HG02798 (cell line): ENCODE results near the gene ANKRD34B.

Source experiments
- ATAC-seq: cut with Tn5 transposase; IDR thresholded peaks from one replicate; pipeline ENCODE4 v1.9.1; 2021; ENCODE audit warnings: mild to moderate bottlenecking; ENCODE audit not compliant: unreplicated experiment, poor library complexity

Gene ANKRD34B

GRCh38 chr5:80573062-80573461 is 3.0 kb upstream of the ANKRD34B start:
- ATAC-seq, result no peak

DNA sequence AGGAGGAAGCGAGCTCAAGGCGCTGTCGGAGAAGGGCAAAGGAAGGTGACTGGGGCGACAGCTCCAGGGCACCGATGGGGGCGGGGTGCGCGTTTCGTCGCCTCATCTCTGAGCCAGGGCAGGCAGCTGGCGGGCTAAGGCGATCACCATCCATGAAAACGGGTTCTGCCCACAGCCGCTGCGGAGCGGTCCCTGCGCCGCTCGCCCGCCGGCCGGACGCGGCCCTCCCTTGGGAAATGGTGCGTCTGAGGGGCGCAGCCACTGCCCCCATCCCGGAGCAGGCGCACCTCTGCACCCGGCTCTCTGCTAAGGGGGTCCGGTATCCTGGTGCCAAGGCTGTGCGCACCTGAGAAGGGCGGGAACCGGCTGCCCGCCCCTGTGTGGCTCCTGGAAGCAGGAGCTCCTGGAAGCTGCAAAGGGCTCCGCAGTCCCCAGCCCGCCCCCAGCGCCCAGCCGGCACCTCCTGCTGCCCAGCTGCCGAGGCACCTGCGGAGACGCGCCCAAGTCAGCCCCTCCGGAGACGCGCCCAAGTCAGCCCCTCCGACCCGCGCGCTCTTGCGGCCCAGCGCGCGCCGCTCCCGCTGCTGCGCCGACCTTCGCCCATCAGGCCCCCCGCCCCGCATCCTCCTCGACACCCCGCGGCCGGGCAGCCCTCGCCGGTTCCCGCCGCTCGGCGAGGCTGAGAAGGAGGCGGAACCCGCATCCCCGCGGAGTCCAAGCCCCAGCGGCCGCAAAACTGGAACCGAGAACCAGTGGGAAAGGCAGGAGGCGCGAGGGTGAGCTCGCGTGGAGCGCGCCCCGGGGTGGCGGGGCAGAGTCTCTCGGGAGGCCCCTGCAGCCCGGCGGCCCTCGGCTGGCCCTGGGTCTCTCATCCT is 757 bp downstream of the ANKRD34B start:
- ATAC-seq, result no peak

GRCh38 chr5:80568251-80568650 is 1.8 kb downstream of the ANKRD34B start:
- ATAC-seq, result no peak

DNA sequence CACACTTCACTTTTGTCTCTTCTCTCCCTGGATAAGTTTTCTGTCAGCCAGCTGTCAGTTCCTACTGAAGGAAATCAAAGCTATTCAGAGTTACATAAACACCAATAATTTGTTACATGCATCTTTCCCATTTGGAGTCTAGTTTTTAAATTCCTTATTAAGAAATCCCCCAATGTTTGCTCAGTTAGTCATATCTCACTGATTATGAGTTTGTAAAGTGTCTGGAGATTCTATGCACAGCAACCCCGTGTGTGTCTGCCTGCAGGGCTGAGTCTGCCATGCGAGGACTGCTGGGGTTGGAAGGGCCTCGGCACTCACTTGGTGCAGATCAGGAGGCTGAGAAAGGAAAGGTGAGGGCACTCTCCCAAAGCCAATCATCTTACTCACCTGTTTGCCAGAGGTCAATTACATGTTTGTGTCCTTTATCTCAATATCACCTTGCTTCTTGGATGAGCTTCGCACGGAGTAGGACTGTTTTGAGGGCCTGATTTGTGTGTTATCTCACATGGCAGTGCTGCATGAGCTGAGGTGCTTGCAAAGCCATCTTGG is 3.3 kb downstream of the ANKRD34B start:
- no peak for ATAC-seq

DNA sequence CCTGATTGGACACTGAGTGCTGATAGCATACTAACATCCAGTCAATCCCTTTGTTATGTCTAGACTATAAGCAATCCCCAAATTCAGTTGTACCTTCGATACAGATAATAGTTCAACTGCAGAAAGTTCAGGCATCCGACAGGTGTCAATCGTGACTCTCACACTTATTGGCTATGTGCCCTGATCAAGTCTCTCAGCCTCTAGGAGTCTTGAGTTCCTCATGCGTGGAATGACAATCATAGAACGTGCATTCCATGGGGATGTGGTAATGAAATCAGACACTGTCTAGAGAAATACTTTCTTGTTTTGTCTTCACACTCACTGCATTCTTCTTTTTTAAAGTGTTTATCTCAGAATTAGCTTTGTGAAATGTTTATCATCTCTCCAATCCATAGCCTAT is 4.8 kb downstream of the ANKRD34B start:
- no peak for ATAC-seq

- ATAC-seq, result no peak
Measured at GRCh38 chr5:80559244-80559643, 10.8 kb downstream of the ANKRD34B start.

- no peak for ATAC-seq
Measured at GRCh38 chr5:80555099-80555498, 15.0 kb downstream of the ANKRD34B start.

GRCh38 chr5:80554646-80555045 is 15.4 kb downstream of the ANKRD34B start:
- ATAC-seq, result no peak

- no peak for ATAC-seq
Measured at GRCh38 chr5:80541392-80541791, 28.7 kb downstream of the ANKRD34B start.

GRCh38 chr5:80540691-80541090 is 29.4 kb downstream of the ANKRD34B start:
- no peak for ATAC-seq

DNA sequence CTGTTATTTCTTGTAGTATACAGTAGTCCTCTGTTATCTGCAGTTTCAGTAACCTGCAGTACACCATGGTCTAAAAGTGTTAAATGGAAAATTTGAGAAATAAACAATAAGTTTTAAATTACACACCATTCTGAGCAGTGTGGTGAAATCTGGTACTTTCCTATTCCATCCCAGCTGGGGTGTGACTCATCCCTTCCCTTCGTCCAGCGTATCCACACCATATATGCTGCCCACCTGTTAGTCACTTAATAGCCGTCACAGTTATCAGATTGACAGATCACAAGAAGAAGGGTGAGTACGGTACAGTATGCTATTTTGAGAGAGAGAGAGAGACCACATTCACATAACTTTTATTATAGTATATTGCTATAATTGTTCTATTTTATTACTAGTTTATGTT is 53.3 kb downstream of the ANKRD34B start:
- peak; percentile 69 for ATAC-seq

DNA sequence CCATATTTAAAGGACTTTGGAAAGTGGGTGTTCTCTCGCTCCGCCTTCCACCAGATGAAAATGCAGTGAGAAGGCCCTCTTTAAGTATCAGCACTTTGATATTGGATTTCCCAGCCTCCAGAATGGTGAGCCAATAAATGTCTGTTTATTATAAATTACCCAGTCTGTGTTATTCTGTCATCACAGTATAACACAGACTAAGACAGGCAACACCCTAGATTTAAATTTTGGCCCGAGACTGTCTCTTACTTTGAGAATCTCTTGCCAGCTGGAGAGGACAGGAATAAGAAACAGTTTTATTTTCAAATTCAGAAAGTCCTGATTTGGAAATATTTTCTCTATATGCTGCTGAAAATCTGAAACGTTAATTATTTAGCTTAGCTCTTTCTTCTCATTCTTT is 60.7 kb downstream of the ANKRD34B start:
- no peak for ATAC-seq

DNA sequence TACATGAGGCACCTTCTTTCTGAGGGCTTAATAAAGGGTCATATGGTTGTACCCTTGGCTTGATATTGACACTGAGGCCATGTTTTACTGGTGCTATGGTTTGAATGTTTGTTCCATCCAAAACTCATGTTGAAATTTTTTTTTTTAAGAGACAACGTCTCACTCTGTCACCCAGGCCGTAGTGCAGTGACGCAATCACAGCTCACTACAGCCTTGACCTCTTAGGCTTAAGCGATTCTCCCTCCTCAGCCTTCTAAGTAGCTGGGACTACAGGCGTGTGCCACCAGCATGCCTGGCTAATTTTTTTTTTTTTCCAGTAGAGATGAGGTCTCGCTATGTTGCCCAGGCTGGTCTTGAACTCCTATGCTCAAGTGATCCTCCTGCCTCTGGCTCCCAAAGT is 61.2 kb downstream of the ANKRD34B start:
- no peak for ATAC-seq

GRCh38 chr5:80507663-80508062 is 62.4 kb downstream of the ANKRD34B start:
- ATAC-seq, result no peak
